ENCODE measurements around the gene PPDPF. TPM values are rescaled to one million over a fixed set of nuclear protein-coding genes. Genes with fewer than 3 reads are reported as not detected.

PPDPF gene
- total RNA-seq, 1 donor = 85.4 TPM

DNA sequence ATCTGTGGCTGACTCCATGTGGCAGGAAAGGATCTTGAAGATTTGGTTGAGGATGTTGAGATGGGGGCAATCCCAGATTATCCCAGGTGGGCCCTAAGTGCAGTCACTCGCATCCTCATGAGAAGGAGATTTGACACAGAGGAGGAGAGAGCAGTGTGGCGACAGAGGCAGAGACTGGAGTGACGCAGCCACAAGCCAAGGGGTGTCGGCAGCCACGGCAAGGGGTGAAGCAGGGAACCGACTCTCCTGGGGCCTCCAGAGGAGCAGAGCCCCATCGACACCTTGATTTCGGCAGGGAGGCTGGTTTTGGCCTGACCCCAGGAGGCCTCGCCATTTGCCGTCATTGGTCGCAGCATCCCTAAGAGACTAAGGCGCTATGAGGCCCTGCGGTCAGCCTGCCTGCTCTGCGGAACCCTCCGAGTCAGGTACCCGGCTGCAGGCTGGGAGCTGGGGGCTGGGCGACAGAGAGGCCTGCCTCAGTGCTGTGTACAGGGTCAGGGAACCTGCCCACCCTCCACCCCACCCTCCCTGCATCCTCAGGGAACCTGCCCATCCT is 34.2 kb upstream of the PPDPF start:
- TF ChIP-seq, protein P1, sequence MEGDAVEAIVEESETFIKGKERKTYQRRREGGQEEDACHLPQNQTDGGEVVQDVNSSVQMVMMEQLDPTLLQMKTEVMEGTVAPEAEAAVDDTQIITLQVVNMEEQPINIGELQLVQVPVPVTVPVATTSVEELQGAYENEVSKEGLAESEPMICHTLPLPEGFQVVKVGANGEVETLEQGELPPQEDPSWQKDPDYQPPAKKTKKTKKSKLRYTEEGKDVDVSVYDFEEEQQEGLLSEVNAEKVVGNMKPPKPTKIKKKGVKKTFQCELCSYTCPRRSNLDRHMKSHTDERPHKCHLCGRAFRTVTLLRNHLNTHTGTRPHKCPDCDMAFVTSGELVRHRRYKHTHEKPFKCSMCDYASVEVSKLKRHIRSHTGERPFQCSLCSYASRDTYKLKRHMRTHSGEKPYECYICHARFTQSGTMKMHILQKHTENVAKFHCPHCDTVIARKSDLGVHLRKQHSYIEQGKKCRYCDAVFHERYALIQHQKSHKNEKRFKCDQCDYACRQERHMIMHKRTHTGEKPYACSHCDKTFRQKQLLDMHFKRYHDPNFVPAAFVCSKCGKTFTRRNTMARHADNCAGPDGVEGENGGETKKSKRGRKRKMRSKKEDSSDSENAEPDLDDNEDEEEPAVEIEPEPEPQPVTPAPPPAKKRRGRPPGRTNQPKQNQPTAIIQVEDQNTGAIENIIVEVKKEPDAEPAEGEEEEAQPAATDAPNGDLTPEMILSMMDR (IDR thresholded peaks at IDR 0.05; ENCODE audit: extremely low read depth, low read depth, low read length) = no peak
- H3K4me3 ChIP-seq (ENCODE audit: insufficient read depth, low read length) = no peak overlapping the region
- H3K4me2 ChIP-seq (ENCODE audit: insufficient read depth, low read length) = no peak overlapping the region

DNA sequence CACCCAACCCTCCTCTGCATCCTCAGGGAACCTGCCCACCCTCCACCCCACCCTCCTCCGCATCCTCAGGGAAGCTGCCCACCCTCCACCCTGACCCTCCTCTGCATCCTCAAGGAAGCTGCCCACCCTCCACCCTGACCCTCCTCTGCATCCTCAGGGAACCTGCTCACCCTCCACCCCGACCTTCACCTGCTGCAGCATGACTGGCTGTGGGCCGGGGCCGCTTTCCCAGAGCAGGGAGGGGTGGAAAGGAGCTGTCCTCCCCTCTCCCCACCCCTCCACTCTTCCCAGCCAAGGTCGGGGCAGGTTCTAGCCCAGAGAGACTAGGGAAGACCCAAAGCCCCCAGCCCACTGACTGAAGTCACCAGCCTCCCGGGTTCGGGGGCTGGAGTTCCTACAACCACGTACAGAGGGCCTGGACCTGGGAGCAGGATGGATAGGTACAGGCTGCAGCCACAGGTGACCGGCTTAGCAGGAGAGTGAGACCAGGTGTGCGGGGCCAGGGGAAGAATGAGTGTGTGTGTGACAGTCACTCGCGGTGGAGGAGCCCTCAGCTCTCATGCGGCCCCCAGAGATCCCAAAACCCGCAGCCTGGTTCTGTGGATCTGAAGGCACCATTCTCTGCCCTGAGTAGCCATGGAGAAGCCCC is 33.3 kb upstream of the PPDPF start:
- H3K4me2 ChIP-seq (ENCODE audit: insufficient read depth, low read length) = no peak overlapping the region
- no peaks in the 10 kb centered on the region for H4K20me1 ChIP-seq (ENCODE audit: insufficient read depth, low read length)
- no peak overlapping the region for H3K4me3 ChIP-seq (ENCODE audit: insufficient read depth, low read length)
- no peak overlapping the region for H3K27ac ChIP-seq (ENCODE audit: low read depth, low read length)
- H3K27me3 ChIP-seq (ENCODE audit: insufficient read depth, low read length) = peaks cover 20% of the 10 kb centered on the region
- H2AFZ ChIP-seq (ENCODE audit: low read length) = no peak overlapping the region
- no peaks in the 10 kb centered on the region for H3K79me2 ChIP-seq (ENCODE audit: insufficient read depth, low read length)
- no peaks in the 10 kb centered on the region for H3K9me3 ChIP-seq (ENCODE audit: low read depth, low read length)
- no peaks in the 10 kb centered on the region for H3K4me1 ChIP-seq (ENCODE audit: insufficient read depth, low read length)
- TF ChIP-seq, protein P1 (IDR thresholded peaks at IDR 0.05; ENCODE audit: extremely low read depth, low read depth, low read length) = no peak
- H3K36me3 ChIP-seq (ENCODE audit: insufficient read depth, low read length) = no peaks in the 10 kb centered on the region
- DNase-seq (ENCODE audit: insufficient read length, low spot score, missing footprints) = no peak

More for the DNA sequence above, 34.2 kb upstream of the PPDPF start:
- no peaks in the 10 kb centered on the region for H3K4me1 ChIP-seq (ENCODE audit: insufficient read depth, low read length)
- H4K20me1 ChIP-seq (ENCODE audit: insufficient read depth, low read length) = no peaks in the 10 kb centered on the region
- no peak for DNase-seq (ENCODE audit: insufficient read length, low spot score, missing footprints)
- H3K79me2 ChIP-seq (ENCODE audit: insufficient read depth, low read length) = no peaks in the 10 kb centered on the region
- peaks cover 20% of the 10 kb centered on the region for H3K27me3 ChIP-seq (ENCODE audit: insufficient read depth, low read length)
- H2AFZ ChIP-seq (ENCODE audit: low read length) = no peak overlapping the region
- no peaks in the 10 kb centered on the region for H3K36me3 ChIP-seq (ENCODE audit: insufficient read depth, low read length)
- no peaks in the 10 kb centered on the region for H3K9me3 ChIP-seq (ENCODE audit: low read depth, low read length)
- H3K27ac ChIP-seq (ENCODE audit: low read depth, low read length) = no peak overlapping the region

DNA sequence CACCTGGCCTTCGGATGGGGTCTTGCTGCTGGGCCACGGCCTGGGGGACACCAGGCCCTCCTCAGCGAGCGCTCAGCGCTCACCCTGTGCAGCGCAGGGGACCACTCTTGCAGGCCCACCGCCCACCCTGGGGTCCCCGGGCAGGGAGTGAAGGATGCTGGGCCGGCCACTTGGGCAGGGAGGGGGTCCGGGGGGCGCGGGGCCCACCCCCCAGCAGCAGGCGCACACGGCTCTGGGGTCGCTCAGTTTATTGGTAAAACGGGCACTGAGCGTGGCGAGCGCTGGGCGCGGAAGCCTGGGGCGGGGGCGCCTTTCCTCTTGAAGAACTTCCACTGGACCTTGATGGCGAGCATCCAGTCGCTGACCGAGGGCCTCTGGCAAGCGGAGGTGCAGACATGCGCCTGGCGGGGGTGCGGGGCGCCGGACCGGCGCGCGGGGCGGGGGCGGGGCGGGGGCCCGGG is 32.8 kb upstream of the PPDPF start:
- Histone ChIP-seq H3K4me1 (ENCODE audit: insufficient read depth, low read length) (no peaks in the 10 kb centered on the region), H3K79me2 (ENCODE audit: insufficient read depth, low read length) (no peaks in the 10 kb centered on the region), H3K4me2 (ENCODE audit: insufficient read depth, low read length) (no peak overlapping the region), H3K27me3 (ENCODE audit: insufficient read depth, low read length) (peaks cover 20% of the 10 kb centered on the region), H3K36me3 (ENCODE audit: insufficient read depth, low read length) (no peaks in the 10 kb centered on the region), H2AFZ (ENCODE audit: low read length) (no peak overlapping the region), H3K9me3 (ENCODE audit: low read depth, low read length) (no peaks in the 10 kb centered on the region), H3K4me3 (ENCODE audit: insufficient read depth, low read length) (no peak overlapping the region), H3K27ac (ENCODE audit: low read depth, low read length) (no peak overlapping the region), H4K20me1 (ENCODE audit: insufficient read depth, low read length) (no peaks in the 10 kb centered on the region)
- peak; percentile 61 for DNase-seq (ENCODE audit: insufficient read length, low spot score, missing footprints)
- TF ChIP-seq, protein P1 (IDR thresholded peaks at IDR 0.05; ENCODE audit: extremely low read depth, low read depth, low read length) = no peak

Measured in osteoblast (primary cell).